PC-3 (cell line): ENCODE data around the gene EFEMP1.

ENCODE experiments used
- CTCF ChIP-seq: fragments of 300-600 bp; sonication (generic); conservative IDR thresholded peaks from 2 replicates; pipeline ENCODE4 v1.5.1; 2017; ENCODE audit warnings: antibody characterized with exemption, low read depth, mild to moderate bottlenecking, low read length
- EZH2phosphoT487 ChIP-seq: fragments of 300-600 bp; sonication (generic); IDR thresholded peaks from 2 replicates; pipeline ENCODE4 v1.6.1; 2018; ENCODE audit warnings: mild to moderate bottlenecking, antibody characterized with exemption, low read length, borderline replicate concordance

- no peak for TF ChIP-seq CTCF
- TF ChIP-seq EZH2phosphoT487, result no peak
Measured at GRCh38 chr2:55965276-55965675, 41.7 kb upstream of the EFEMP1 start.
